ENCODE measurements around the gene TMEM94.
"Not testable (repeated sequence)": the region's sequence is repeated elsewhere in the genome, so short reads cannot be mapped to it uniquely, and the experiment has no call there.

Gene TMEM94

GRCh38 chr17:75428543-75429469, 27.6 kb upstream of the TMEM94 start:
- Histone ChIP-seq H2AFZ (ENCODE audit: low read length) (no peak overlapping the region), H4K20me1 (ENCODE audit: insufficient read depth, low read length) (no peaks in the 10 kb centered on the region), H3K4me3 (ENCODE audit: low read depth, low read length, poor library complexity, severe bottlenecking) (no peak overlapping the region), H3K27ac (ENCODE audit: low read depth, low read length, poor library complexity, severe bottlenecking) (no peak overlapping the region), H3F3A (ENCODE audit: insufficient read depth, low read length) (no peaks in the 10 kb centered on the region), H3K4me1 (ENCODE audit: insufficient read depth, low read length, severe bottlenecking) (peaks cover 8% of the 10 kb centered on the region), H3K79me2 (ENCODE audit: insufficient read depth, low read length) (no peaks in the 10 kb centered on the region), H3K9ac (ENCODE audit: low read length) (no peak overlapping the region), H3K36me3 (ENCODE audit: insufficient read depth, low read length) (no peaks in the 10 kb centered on the region), H3K9me2 (ENCODE audit: low read depth, low read length) (no peaks in the 10 kb centered on the region), H3K4me2 (ENCODE audit: low read length) (no peak overlapping the region), H3K9me3 (ENCODE audit: low read length) (no peaks in the 10 kb centered on the region), H3K27me3 (ENCODE audit: insufficient read depth, low read length) (no peaks in the 10 kb centered on the region; the same call in 1 of the 2 replicates)
- no peak for TF ChIP-seq CTCF (IDR thresholded peaks at IDR 0.05; ENCODE audit: low read length)
- no peak for TF ChIP-seq EZH2 (IDR thresholded peaks at IDR 0.05; ENCODE audit: borderline replicate concordance, low read length)

GRCh38 chr17:75430159-75430974, 26.1 kb upstream of the TMEM94 start:
- Histone ChIP-seq H3K4me1 (ENCODE audit: insufficient read depth, low read length, severe bottlenecking) (peaks cover 8% of the 10 kb centered on the region), H4K20me1 (ENCODE audit: insufficient read depth, low read length) (no peaks in the 10 kb centered on the region), H3K4me2 (ENCODE audit: low read length) (no peak overlapping the region), H3K36me3 (ENCODE audit: insufficient read depth, low read length) (no peaks in the 10 kb centered on the region), H3K9ac (ENCODE audit: low read length) (no peak overlapping the region), H3K79me2 (ENCODE audit: insufficient read depth, low read length) (no peaks in the 10 kb centered on the region), H3F3A (ENCODE audit: insufficient read depth, low read length) (no peaks in the 10 kb centered on the region), H3K9me2 (ENCODE audit: low read depth, low read length) (no peaks in the 10 kb centered on the region), H3K4me3 (ENCODE audit: low read depth, low read length, poor library complexity, severe bottlenecking) (no peak overlapping the region), H3K9me3 (ENCODE audit: low read length) (no peaks in the 10 kb centered on the region), H2AFZ (ENCODE audit: low read length) (no peak overlapping the region), H3K27ac (ENCODE audit: low read depth, low read length, poor library complexity, severe bottlenecking) (no peak overlapping the region), H3K27me3 (ENCODE audit: insufficient read depth, low read length) (no peaks in the 10 kb centered on the region; the same call in 1 of the 2 replicates)
- TF ChIP-seq CTCF (IDR thresholded peaks at IDR 0.05; ENCODE audit: low read length) (no peak), EZH2 (IDR thresholded peaks at IDR 0.05; ENCODE audit: borderline replicate concordance, low read length) (no peak)

GRCh38 chr17:75433218-75433783, 23.1 kb upstream of the TMEM94 start:
- H3K4me2 ChIP-seq (ENCODE audit: low read length), result no peak overlapping the region

GRCh38 chr17:75434433-75434832, 22.0 kb upstream of the TMEM94 start:
- not testable (repeated sequence) for H2AFZ ChIP-seq (ENCODE audit: low read length); H3K36me3 ChIP-seq (ENCODE audit: insufficient read depth, low read length); H3K9me2 ChIP-seq (ENCODE audit: low read depth, low read length); H3K27me3 ChIP-seq (ENCODE audit: insufficient read depth, low read length); H3K27ac ChIP-seq (ENCODE audit: low read depth, low read length, poor library complexity, severe bottlenecking); H3K9ac ChIP-seq (ENCODE audit: low read length); H3K9me3 ChIP-seq (ENCODE audit: low read length); H3K4me1 ChIP-seq (ENCODE audit: insufficient read depth, low read length, severe bottlenecking); H3F3A ChIP-seq (ENCODE audit: insufficient read depth, low read length); H4K20me1 ChIP-seq (ENCODE audit: insufficient read depth, low read length); H3K79me2 ChIP-seq (ENCODE audit: insufficient read depth, low read length); H3K4me2 ChIP-seq (ENCODE audit: low read length); H3K4me3 ChIP-seq (ENCODE audit: low read depth, low read length, poor library complexity, severe bottlenecking)

More at GRCh38 chr17:75433218-75433783, 23.1 kb upstream of the TMEM94 start:
- H4K20me1 ChIP-seq (ENCODE audit: insufficient read depth, low read length), result no peaks in the 10 kb centered on the region
- H3K27me3 ChIP-seq (ENCODE audit: insufficient read depth, low read length), result no peaks in the 10 kb centered on the region
- H3K36me3 ChIP-seq (ENCODE audit: insufficient read depth, low read length), result no peaks in the 10 kb centered on the region
- H3K9ac ChIP-seq (ENCODE audit: low read length), result no peak overlapping the region
- TF ChIP-seq EZH2 (IDR thresholded peaks at IDR 0.05; ENCODE audit: borderline replicate concordance, low read length), result no peak
- TF ChIP-seq CTCF (IDR thresholded peaks at IDR 0.05; ENCODE audit: low read length), result no peak
- H3K79me2 ChIP-seq (ENCODE audit: insufficient read depth, low read length), result no peaks in the 10 kb centered on the region
- H3K9me2 ChIP-seq (ENCODE audit: low read depth, low read length), result no peaks in the 10 kb centered on the region
- H2AFZ ChIP-seq (ENCODE audit: low read length), result no peak overlapping the region
- H3K9me3 ChIP-seq (ENCODE audit: low read length), result no peaks in the 10 kb centered on the region
- H3F3A ChIP-seq (ENCODE audit: insufficient read depth, low read length), result no peaks in the 10 kb centered on the region
- H3K4me3 ChIP-seq (ENCODE audit: low read depth, low read length, poor library complexity, severe bottlenecking), result no peak overlapping the region
- H3K27ac ChIP-seq (ENCODE audit: low read depth, low read length, poor library complexity, severe bottlenecking), result no peak overlapping the region
- no peaks in the 10 kb centered on the region for H3K4me1 ChIP-seq (ENCODE audit: insufficient read depth, low read length, severe bottlenecking)

- H4K20me1 ChIP-seq (ENCODE audit: insufficient read depth, low read length); H3K4me3 ChIP-seq (ENCODE audit: low read depth, low read length, poor library complexity, severe bottlenecking); H3F3A ChIP-seq (ENCODE audit: insufficient read depth, low read length); H3K27ac ChIP-seq (ENCODE audit: low read depth, low read length, poor library complexity, severe bottlenecking); H3K9ac ChIP-seq (ENCODE audit: low read length); H2AFZ ChIP-seq (ENCODE audit: low read length); H3K79me2 ChIP-seq (ENCODE audit: insufficient read depth, low read length); H3K27me3 ChIP-seq (ENCODE audit: insufficient read depth, low read length); H3K4me1 ChIP-seq (ENCODE audit: insufficient read depth, low read length, severe bottlenecking); H3K9me2 ChIP-seq (ENCODE audit: low read depth, low read length); H3K9me3 ChIP-seq (ENCODE audit: low read length); H3K36me3 ChIP-seq (ENCODE audit: insufficient read depth, low read length); H3K4me2 ChIP-seq (ENCODE audit: low read length): not testable (repeated sequence)
These were observed 19.0 kb upstream of the TMEM94 start for GRCh38 chr17:75437404-75437803.

All from OCI-LY1 (cell line).